A673 (cell line): ENCODE results near the gene PRDM12. TPM values are rescaled to one million over a fixed set of nuclear protein-coding genes. Genes with fewer than 3 reads are reported as not detected.

Experiments
- BruUV-seq: library from RNA; stranded (reverse); fragments of 400-500 nt; replicated peaks from 2 replicates; lab custom pipeline; 2021; lab: Mats Ljungman, UMichigan
- CTCF ChIA-PET: fragments of 300-600 bp; sonication (Branson Sonifier 250); formaldehyde crosslinking; loops from one replicate; lab custom pipeline; 2022; ENCODE audit warnings: antibody characterized with exemption; lab: Charles Lee
- POLR2A ChIA-PET: fragments of 300-600 bp; sonication (Branson Sonifier 250); formaldehyde crosslinking; loops from one replicate; lab custom pipeline; 2022; ENCODE audit warnings: antibody characterized with exemption; ENCODE audit not compliant: low non-redundant PET; lab: Charles Lee
- DNase-seq: peaks from one replicate; pipeline ENCODE4 v3.0.0-alpha.2; 2015; ENCODE audit warnings: low spot score
- H3K27ac ChIP-seq: fragments of 200-600 bp; sonication (generic); 2 replicates; pipeline ENCODE4 v1.5.1; 2016; ENCODE audit warnings: mixed run types, low read depth, mild to moderate bottlenecking, mixed read lengths, antibody characterized with exemption, low read length; ENCODE audit not compliant: poor library complexity, severe bottlenecking
- H3K27me3 ChIP-seq: fragments of 200-600 bp; sonication (generic); replicated peaks from 2 replicates; pipeline ENCODE4 v1.6.1; 2017; ENCODE audit warnings: mixed run types, low read depth, mild to moderate bottlenecking, mixed read lengths, antibody characterized with exemption, low read length; ENCODE audit not compliant: insufficient read depth, poor library complexity
- H3K36me3 ChIP-seq: fragments of 200-600 bp; sonication (generic); 2 replicates; pipeline ENCODE4 v1.6.1; 2016; ENCODE audit warnings: mixed run types, mild to moderate bottlenecking, mixed read lengths, antibody characterized with exemption, low read length; ENCODE audit not compliant: insufficient read depth, poor library complexity, severe bottlenecking
- H3K4me1 ChIP-seq: fragments of 200-600 bp; sonication (generic); 2 replicates; pipeline ENCODE4 v1.6.1; 2017; ENCODE audit warnings: mixed run types, mild to moderate bottlenecking, mixed read lengths, antibody characterized with exemption, low read length; ENCODE audit not compliant: insufficient read depth, poor library complexity, severe bottlenecking
- H3K4me3 ChIP-seq: fragments of 200-600 bp; sonication (generic); 2 replicates; pipeline ENCODE4 v1.5.1; 2016; ENCODE audit warnings: low read depth, mixed run types, mild to moderate bottlenecking, mixed read lengths, low read length; ENCODE audit not compliant: poor library complexity, severe bottlenecking
- H3K9me3 ChIP-seq: fragments of 200-600 bp; sonication (generic); 2 replicates; pipeline ENCODE4 v1.6.1; 2016; ENCODE audit warnings: mixed run types, low read depth, mild to moderate bottlenecking, mixed read lengths, antibody characterized with exemption, low read length; ENCODE audit not compliant: poor library complexity, severe bottlenecking
- CTCF ChIP-seq: fragments of 300-800, 200-600 bp; sonication (generic); conservative IDR thresholded peaks from 2 replicates; pipeline ENCODE4 v1.5.1; 2017; ENCODE audit warnings: low read depth, mild to moderate bottlenecking, antibody characterized with exemption, low read length, moderate library complexity, mixed read lengths
- EZH2 ChIP-seq: fragments of 200-600 bp; sonication (generic); IDR thresholded peaks from 2 replicates; pipeline ENCODE4 v1.6.1; 2017; ENCODE audit warnings: borderline replicate concordance, low read depth, mild to moderate bottlenecking, mixed read lengths, antibody characterized with exemption, low read length; ENCODE audit not compliant: poor library complexity, severe bottlenecking
- intact Hi-C: fragments of 100-400 bp; cut with micrococcal nuclease; formaldehyde crosslinking; loops from one replicate; pipeline ENCODE4 v1.10.0; 2022; ENCODE audit not compliant: unreplicated experiment
- total RNA-seq: library from RNA; stranded (reverse); gene quantifications from 2 replicates; pipeline ENCODE4 v1.2.3, GENCODE V29; 2021

Gene PRDM12
- total RNA-seq, 1 experiment from 2014 or later: not detected

GRCh38 chr9:130672466-130672865, 8.1 kb downstream of the PRDM12 start:
- POLR2A ChIA-PET: no interaction called here
- intact Hi-C loops: no loop called here
- H3K27me3 ChIP-seq: peaks cover 9% of the 10 kb centered on the region
- BruUV-seq: no TSS peak
- CTCF ChIA-PET: no interaction called here
- DNase-seq: no peak
- TF ChIP-seq CTCF (no peak), EZH2 (no peak)
- no peaks in the 10 kb centered on the region for H3K9me3 ChIP-seq
- no peaks in the 10 kb centered on the region for H3K4me1 ChIP-seq
- no peak overlapping the region for H3K27ac ChIP-seq
- no peaks in the 10 kb centered on the region for H3K36me3 ChIP-seq
- no peak overlapping the region for H3K4me3 ChIP-seq

- TF ChIP-seq CTCF (no peak), EZH2 (no peak)
- H3K4me1 ChIP-seq: no peaks in the 10 kb centered on the region
- DNase-seq: no peak
- POLR2A ChIA-PET: no interaction called here
- intact Hi-C loops: no loop called here
- BruUV-seq: no TSS peak
- no peaks in the 10 kb centered on the region for H3K36me3 ChIP-seq
- CTCF ChIA-PET: no interaction called here
- peaks cover 3% of the 10 kb centered on the region for H3K27me3 ChIP-seq
- no peaks in the 10 kb centered on the region for H3K9me3 ChIP-seq
- no peak overlapping the region for H3K27ac ChIP-seq
- H3K4me3 ChIP-seq: no peak overlapping the region
These were observed 8.7 kb downstream of the PRDM12 start for GRCh38 chr9:130672933-130673615.

- Histone ChIP-seq H3K4me3 (no peak overlapping the region), H3K27ac (no peak overlapping the region), H3K27me3 (no peaks in the 10 kb centered on the region), H3K4me1 (no peaks in the 10 kb centered on the region), H3K36me3 (no peaks in the 10 kb centered on the region), H3K9me3 (no peaks in the 10 kb centered on the region)
- DNase-seq: no peak
- TF ChIP-seq CTCF: no peak
- TF ChIP-seq EZH2: no peak
- intact Hi-C loops: no loop called here
- ChIA-PET POLR2A (no interaction called here), CTCF (interaction anchor here (0.5 kb wide), 1 partner anchor 213 kb away, joined by 4 read pairs; no protein-coding TSS in a partner anchor)
- no TSS peak for BruUV-seq
These were observed 11.0 kb downstream of the PRDM12 start for GRCh38 chr9:130675396-130675795.
